ENCODE data around the gene MYO10.

GRCh38 chr5:16888694-16889124, 47.4 kb downstream of the MYO10 start:
- TF ChIP-seq CTCF (IDR thresholded peaks at IDR 0.05) (no peak), POLR2A (IDR thresholded peaks at IDR 0.05) (no peak)
